ENCODE results near the gene ZFP69B. TPM values are rescaled to one million over a fixed set of nuclear protein-coding genes. Genes with fewer than 3 reads are reported as not detected.
"Not testable (repeated sequence)": the region's sequence is repeated elsewhere in the genome, so short reads cannot be mapped to it uniquely, and the experiment has no call there.

ZFP69B gene
- total RNA-seq, 3 donors from 2014 or later: 8.0 to 10.1 (median 9.6) TPM

- Mint-ChIP-seq H3K36me3 (ENCODE audit: insufficient read depth) (peaks cover 17% of the 10 kb centered on the region), H3K9me3 (peaks cover 33% of the 10 kb centered on the region), H3K4me3 (no peak overlapping the region), H3K4me1 (ENCODE audit: low read depth) (peaks cover 19% of the 10 kb centered on the region), H3K27me3 (ENCODE audit: low read depth) (no peaks in the 10 kb centered on the region)
- DNase-seq (no peak), ATAC-seq (no peak)
Measured at GRCh38 chr1:40475268-40475667, 25.0 kb downstream of the ZFP69B start.

GRCh38 chr1:40476924-40477677, 26.8 kb downstream of the ZFP69B start, which contains the start of gene ZFP69:
Gene ZFP69 (plus strand): TSS chr1:40477290. CDS start chr1:40479362, 2,072 bp downstream.
- H3K4me3 Mint-ChIP-seq: peak within 1 kb of the TSS; percentile 82
- H3K36me3 Mint-ChIP-seq (ENCODE audit: insufficient read depth): peaks cover 24% of the 10 kb centered on the region

GRCh38 chr1:40477678-40478053, 27.4 kb downstream of the ZFP69B start:
- H3K4me1 Mint-ChIP-seq (ENCODE audit: low read depth): peaks cover 19% of the 10 kb centered on the region
- H3K36me3 Mint-ChIP-seq (ENCODE audit: insufficient read depth): peaks cover 28% of the 10 kb centered on the region
- H3K9me3 Mint-ChIP-seq: peaks cover 29% of the 10 kb centered on the region
- peak; percentile 27 to 56 for ATAC-seq
- H3K4me3 Mint-ChIP-seq: peak overlapping the region; percentile 80
- H3K27me3 Mint-ChIP-seq (ENCODE audit: low read depth): no peaks in the 10 kb centered on the region
- DNase-seq: peak; percentile 16

More at GRCh38 chr1:40476924-40477677, 26.8 kb downstream of the ZFP69B start, which contains the start of gene ZFP69:
- Mint-ChIP-seq H3K9me3 (peaks cover 26% of the 10 kb centered on the region), H3K27me3 (ENCODE audit: low read depth) (no peaks in the 10 kb centered on the region), H3K4me1 (ENCODE audit: low read depth) (peaks cover 19% of the 10 kb centered on the region)
- DNase-seq (peak; percentile 66), ATAC-seq (peak; percentile 87 to 93)

DNA sequence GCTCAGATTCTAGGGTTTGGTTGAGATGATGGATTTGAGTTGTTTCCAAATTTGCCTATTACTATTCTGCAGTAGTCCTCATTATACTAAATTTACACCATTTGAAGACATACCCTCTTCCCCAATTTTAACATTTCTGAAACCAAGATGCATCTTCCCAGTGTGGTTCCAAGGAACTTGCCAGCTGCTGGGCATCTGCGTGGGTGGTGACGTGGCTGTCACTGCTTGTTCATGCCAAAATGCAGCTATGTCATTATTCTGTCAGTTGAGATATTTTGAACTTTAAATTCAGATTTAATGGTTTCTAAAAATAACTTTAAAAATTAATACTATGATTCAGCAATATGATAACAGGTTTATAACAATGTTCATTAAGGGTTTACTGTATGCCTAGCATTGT, 28.0 kb downstream of the ZFP69B start:
- DNase-seq (no peak), ATAC-seq (no peak)
- H3K9me3 Mint-ChIP-seq: peaks cover 26% of the 10 kb centered on the region
- H3K4me3 Mint-ChIP-seq: peak overlapping the region; percentile 80
- H3K27me3 Mint-ChIP-seq (ENCODE audit: low read depth): no peaks in the 10 kb centered on the region
- peaks cover 19% of the 10 kb centered on the region for H3K4me1 Mint-ChIP-seq (ENCODE audit: low read depth)
- H3K36me3 Mint-ChIP-seq (ENCODE audit: insufficient read depth): peaks cover 31% of the 10 kb centered on the region

DNA sequence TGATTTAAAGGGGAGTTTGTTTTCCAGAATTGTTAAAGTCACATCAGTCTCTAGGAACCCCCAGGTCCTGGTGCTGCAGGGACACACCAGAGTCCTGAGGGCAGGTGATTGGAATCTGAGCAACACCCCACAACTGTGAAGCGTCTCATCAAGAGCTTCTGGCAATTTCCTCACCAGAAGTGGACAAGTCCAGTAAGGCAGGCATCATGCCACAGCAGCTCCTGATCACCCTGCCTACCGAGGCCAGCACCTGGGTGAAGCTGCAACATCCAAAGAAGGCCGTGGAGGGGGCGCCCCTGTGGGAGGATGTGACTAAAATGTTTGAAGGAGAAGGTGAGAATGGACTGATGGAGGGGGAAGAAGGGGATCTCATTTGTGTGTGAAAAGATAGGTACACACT, 28.9 kb downstream of the ZFP69B start:
- H3K9me3 Mint-ChIP-seq: peaks cover 21% of the 10 kb centered on the region
- DNase-seq (no peak), ATAC-seq (no peak)
- no peak overlapping the region for H3K4me3 Mint-ChIP-seq
- H3K36me3 Mint-ChIP-seq (ENCODE audit: insufficient read depth): peaks cover 36% of the 10 kb centered on the region
- peaks cover 19% of the 10 kb centered on the region for H3K4me1 Mint-ChIP-seq (ENCODE audit: low read depth)
- no peaks in the 10 kb centered on the region for H3K27me3 Mint-ChIP-seq (ENCODE audit: low read depth)

GRCh38 chr1:40495315-40495903, 45.1 kb downstream of the ZFP69B start:
- Mint-ChIP-seq H3K27me3 (ENCODE audit: low read depth) (no peaks in the 10 kb centered on the region), H3K36me3 (ENCODE audit: insufficient read depth) (peaks cover 66% of the 10 kb centered on the region), H3K4me3 (no peak overlapping the region), H3K9me3 (peaks cover 60% of the 10 kb centered on the region), H3K4me1 (ENCODE audit: low read depth) (no peaks in the 10 kb centered on the region)
- no peak for DNase-seq
- no peak for ATAC-seq

DNA sequence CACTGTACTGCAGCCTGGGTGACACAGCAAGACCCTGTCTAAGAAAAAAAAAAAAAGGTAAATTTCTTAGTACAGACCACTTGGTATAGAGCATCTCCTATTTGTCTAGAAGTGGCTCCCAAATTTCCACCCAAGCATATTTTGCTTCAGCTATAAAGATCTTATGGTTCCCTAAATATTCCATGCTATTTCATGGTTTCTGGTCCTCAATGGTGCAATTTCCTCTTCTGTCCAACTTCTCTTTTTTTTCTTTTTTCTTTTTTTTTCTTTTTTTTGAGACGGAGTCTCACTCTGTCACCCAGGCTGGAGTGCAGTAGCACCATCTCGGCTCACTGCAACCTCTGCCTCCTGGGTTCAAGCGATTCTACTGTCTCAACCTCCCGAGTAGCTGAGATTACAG, 52.4 kb downstream of the ZFP69B start:
- peaks cover 46% of the 10 kb centered on the region for H3K36me3 Mint-ChIP-seq (ENCODE audit: insufficient read depth)
- not testable (repeated sequence) for H3K4me1 Mint-ChIP-seq (ENCODE audit: low read depth); DNase-seq; H3K4me3 Mint-ChIP-seq; ATAC-seq; H3K27me3 Mint-ChIP-seq (ENCODE audit: low read depth)
- peaks cover 42% of the 10 kb centered on the region for H3K9me3 Mint-ChIP-seq

- Mint-ChIP-seq H3K4me3 (peak overlapping the region; percentile 90), H3K9me3 (peaks cover 36% of the 10 kb centered on the region), H3K4me1 (ENCODE audit: low read depth) (peaks cover 9% of the 10 kb centered on the region), H3K36me3 (ENCODE audit: insufficient read depth) (peaks cover 35% of the 10 kb centered on the region), H3K27me3 (ENCODE audit: low read depth) (no peaks in the 10 kb centered on the region)
- DNase-seq (no peak), ATAC-seq (no peak)
Measured at GRCh38 chr1:40507973-40508372, 57.7 kb downstream of the ZFP69B start.

DNA sequence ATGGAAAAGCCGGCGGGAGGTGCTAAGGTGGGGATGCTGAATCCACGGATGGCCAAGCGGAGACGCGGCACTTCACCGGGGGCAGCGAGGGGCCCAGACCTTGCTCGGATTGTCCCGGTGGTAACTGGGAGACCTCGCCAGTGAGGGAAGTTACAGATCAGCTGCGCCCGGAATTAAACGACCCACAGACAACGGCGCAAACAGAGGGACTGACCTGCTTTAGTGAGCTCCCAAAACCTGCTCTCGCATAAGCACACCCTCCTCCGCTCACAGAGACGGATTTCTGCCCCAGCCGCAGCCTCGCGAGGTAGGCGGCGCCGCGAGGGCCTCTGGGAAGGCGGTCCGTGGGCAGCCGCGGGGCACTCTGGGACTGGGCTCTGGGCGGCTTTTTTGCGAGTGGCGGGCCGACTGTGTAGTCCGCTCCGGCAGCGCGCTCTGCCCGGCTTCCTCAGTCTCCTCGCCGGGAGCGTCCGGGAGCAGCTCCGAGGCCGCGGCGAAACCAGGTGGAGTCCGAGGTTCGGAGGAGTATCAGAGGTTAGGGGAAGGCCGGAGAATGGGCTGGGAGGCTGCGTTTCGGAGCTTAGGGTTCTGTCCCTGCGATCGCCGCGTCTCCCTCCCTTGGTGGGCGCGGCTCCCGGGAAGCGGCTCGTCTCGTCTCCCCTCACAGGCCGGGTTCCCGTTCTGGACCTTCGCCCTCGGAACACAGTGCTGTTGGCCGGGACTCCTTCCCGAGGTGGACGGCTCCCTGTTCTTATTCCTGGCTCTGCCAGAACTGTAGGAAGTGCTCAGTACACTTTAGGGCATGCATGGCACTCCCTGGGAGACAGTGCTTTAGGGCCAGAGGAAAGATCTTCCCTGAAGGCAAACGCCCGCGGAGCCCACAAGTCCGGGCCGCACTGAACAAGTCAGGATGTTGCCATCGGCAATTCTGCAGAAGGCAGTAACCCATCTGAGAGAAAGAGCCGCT, 58.4 kb downstream of the ZFP69B start, which contains the start of gene EXO5:
EXO5 (plus strand) TSS at position 393 of the 967 bp plus-strand sequence. CDS start 5,778 bp downstream, outside the sequence.
- peak; percentile 81 for DNase-seq
- H3K4me1 Mint-ChIP-seq (ENCODE audit: low read depth): peaks cover 9% of the 10 kb centered on the region
- peaks cover 32% of the 10 kb centered on the region for H3K36me3 Mint-ChIP-seq (ENCODE audit: insufficient read depth)
- peak; percentile 99 to 100 for ATAC-seq
- no peaks in the 10 kb centered on the region for H3K27me3 Mint-ChIP-seq (ENCODE audit: low read depth)
- H3K9me3 Mint-ChIP-seq: peaks cover 34% of the 10 kb centered on the region
- peak within 1 kb of the TSS; percentile 90 for H3K4me3 Mint-ChIP-seq

Other genes starting within 250 kb of the ZFP69B start
- not detected for gene TMCO2, start 202.5 kb upstream of the ZFP69B start, total RNA-seq
- gene ZMPSTE24, start 192.2 kb upstream of the ZFP69B start, total RNA-seq: 10 to 100 TPM; 56.4 to 59.6 (median 59.5) TPM
- gene COL9A2, start 133.2 kb upstream of the ZFP69B start, total RNA-seq: 1 to 10 TPM in 2 of 3 donors, under 1 TPM in 1; 0.96 to 2.5 (median 1.2) TPM
- 100 to 1,000 TPM; 128 to 153 (median 142) TPM for gene SMAP2, start 76.7 kb upstream of the ZFP69B start, total RNA-seq
- 1 to 10 TPM; 2.6 to 3.7 (median 2.7) TPM for gene ZFP69, start 26.8 kb downstream of the ZFP69B start, total RNA-seq
- 10 to 100 TPM; 10.1 to 12.8 (median 11.6) TPM for gene EXO5, start 58.3 kb downstream of the ZFP69B start, total RNA-seq
- gene ZNF684, start 81.2 kb downstream of the ZFP69B start, total RNA-seq: 1 to 10 TPM; 3.0 to 4.2 (median 4.0) TPM
- gene RIMS3, start 215.2 kb downstream of the ZFP69B start, total RNA-seq: under 1 TPM; 0.42 to 0.78 (median 0.57) TPM
- gene NFYC, start 241.2 kb downstream of the ZFP69B start, total RNA-seq: 10 to 100 TPM; 59.8 to 72.8 (median 67.0) TPM

Data from activated T-cell treated with anti-CD3 and anti-CD28 coated beads, Interleukin-2, amount 50 U/mL, for 4 hours (primary cell).